SKM-1 (cell line): ENCODE results near the gene CEP89.
"Not testable (repeated sequence)": the region's sequence is repeated elsewhere in the genome, so short reads cannot be mapped to it uniquely, and the experiment has no call there.

Experiments
- DNase-seq: peaks from one replicate; lab custom pipeline; 2025; ENCODE audit not compliant: unreplicated experiment; lab: John Stamatoyannopoulos, UW

The CEP89 gene

DNA sequence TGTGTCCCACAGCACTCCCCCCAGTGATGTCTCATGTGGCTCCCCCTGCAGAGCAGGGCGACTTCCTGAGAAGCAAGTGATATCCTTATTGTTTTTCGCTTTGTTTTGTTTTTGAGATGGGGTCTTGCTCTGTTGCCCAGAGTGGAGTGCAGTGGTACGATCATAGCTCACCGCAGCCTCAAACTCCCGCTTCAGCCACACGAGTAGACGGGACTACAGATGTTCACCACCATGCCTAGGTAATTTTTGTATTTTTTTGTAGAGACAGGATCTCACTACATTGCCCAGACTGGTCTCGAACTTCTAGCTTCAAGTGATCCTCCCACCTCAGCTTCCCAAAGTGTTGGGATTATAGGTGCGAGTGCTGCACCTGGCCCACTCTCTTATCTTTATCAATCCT is 5.0 kb downstream of the CEP89 start:
- DNase-seq: no peak

DNA sequence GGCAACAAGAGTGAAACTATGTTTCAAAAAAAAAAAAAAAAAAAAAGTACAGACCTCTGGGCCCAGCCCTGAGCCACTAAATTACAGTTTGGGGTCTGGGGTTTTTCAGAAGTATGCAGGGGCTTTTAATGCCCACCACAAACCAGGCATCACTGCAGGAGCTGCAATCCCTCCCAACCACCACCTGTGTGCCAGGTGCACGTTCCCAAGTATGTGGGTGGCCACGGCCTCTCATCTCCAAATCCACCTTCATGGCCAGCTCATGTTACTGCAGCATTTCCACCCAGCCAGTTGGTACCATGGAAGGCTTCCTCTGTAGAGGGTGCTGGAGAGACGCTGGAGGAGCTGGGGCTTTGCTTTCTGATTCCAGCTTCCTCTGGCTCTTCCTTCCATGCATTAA is 26.5 kb downstream of the CEP89 start:
- DNase-seq: no peak

DNA sequence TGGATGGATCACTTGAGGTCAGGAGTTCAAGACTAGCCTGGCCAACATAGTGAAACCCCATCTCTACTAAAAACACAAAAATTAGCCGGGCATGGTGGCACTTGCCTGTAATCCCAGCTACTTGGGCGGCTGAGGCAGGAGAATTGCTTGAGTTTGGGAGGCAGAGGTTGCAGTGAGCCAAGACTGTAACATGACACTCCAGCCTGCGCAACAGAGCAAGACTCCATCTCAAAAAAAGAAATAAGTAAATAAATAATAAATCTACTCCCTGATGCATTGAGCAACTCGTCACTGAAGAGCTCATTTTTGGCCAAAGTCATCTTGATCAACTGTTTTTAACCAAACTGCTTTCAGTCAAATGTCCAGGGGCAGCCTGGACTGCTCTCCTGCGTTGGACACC is 30.5 kb downstream of the CEP89 start:
- not testable (repeated sequence) for DNase-seq

DNA sequence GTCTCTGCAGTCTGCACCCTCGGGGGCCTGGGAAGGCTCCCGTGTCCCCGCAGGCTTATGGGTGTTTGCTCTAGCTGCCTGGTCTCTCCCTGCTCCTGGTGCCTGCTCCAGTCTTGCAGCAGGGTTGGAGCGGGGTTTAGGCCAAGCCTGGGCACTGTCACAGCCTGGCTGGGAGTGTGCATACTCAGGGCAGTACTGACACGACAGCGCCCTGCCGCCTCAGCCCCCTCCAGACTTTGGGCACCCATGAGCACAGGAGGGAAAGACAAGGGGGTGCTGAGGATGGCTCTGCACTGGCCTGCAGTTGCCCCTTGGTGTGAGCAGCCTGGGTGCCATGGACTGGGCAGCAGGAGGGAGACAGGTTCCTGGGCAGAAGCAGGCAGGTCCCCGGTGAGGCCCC is 35.7 kb downstream of the CEP89 start:
- DNase-seq: no peak

DNA sequence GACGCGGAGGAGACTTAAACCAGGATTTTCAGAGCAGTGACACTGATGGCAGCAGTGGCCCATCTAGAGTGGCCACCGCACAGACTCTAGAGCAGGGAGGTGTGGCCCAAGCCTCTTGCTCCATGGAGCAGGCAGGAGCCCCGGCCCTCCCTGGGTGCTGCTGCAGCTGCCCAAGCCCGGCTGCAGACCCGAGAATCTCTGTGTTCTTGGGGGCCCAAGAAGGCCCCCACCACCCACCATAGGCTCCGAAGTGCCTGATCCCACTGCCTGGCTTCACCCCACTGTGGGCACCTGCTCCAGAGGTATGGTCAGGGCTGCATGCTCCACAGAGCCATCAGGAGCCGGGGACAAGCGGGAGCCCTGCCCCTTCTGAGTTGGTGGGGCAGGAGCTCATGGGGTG is 36.1 kb downstream of the CEP89 start:
- no peak for DNase-seq

DNA sequence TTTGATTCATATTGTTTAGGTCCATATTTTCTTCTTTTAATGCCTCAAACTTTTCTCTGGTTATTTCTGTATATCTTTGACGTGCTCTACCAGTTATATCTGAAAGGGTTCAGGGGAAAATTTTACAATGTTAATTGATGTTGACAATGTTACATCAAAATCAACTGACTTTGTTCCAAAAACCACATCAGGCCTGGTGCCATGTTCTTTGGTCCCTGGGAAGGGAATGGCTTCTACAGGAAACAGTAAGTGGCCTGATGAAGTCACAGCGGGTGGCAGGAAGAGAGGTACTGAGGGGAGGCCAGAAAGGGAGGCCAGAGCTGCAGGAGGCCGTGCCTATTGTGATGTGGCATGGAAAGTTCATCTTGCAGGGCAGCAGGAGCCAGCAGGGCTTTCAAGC is 38.2 kb downstream of the CEP89 start:
- no peak for DNase-seq

DNA sequence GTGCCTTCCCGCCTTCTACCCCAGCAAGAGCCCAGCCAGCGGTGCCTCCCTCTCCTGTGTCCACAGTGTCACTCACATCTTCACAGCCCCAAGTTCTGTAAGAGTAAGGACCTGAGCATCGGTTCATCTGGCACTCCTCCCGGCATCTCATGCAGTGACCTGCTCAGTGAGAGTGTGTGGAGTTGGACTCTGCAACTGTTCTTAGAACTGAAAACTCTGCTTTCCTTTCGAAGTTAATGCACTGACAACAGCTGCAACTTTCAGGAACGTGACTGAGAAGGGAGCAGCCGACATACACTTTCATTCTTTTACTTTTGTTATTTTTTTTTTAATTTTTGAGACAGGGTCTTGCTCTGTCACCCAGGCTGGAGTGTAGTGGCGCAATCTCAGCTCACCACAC is 41.2 kb downstream of the CEP89 start:
- no peak for DNase-seq

DNA sequence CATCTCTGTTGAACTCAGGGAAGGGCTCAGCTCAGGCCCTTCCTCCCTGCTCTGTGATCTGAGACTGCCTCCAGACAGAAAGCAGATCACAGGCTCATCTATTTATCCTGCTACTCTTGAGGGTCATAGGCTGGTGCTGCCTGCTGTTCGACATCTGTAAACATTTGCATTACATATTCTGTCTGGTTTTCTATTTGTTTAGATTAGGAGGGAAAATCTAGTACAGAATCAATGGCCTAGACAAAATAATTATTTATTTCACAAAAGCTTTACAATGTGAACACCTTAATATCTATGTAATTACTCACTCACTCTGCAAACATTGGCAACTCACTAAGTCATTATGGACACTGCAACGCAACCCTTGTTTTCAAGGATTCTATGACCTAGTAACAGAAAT is 43.0 kb downstream of the CEP89 start:
- DNase-seq: no peak

DNA sequence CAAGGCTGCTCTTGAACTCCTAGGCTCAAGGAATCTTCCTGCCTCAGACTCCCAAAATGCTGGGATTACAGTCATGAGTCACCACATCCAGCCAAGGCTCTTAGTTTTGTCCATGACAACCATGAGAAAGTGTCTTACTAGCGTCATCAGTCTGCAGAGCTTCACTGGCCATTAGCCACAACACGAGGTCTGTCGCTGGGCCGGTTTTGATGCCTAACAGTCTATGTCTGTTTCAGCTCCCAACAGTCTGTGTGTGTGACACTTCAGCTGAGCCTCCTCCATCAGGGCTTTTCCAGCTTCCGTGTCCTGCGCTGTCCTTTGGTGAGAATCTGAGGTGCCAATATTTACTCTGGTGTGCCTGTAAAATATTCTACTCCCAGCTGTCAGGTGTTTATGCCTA is 47.6 kb downstream of the CEP89 start:
- no peak for DNase-seq

DNA sequence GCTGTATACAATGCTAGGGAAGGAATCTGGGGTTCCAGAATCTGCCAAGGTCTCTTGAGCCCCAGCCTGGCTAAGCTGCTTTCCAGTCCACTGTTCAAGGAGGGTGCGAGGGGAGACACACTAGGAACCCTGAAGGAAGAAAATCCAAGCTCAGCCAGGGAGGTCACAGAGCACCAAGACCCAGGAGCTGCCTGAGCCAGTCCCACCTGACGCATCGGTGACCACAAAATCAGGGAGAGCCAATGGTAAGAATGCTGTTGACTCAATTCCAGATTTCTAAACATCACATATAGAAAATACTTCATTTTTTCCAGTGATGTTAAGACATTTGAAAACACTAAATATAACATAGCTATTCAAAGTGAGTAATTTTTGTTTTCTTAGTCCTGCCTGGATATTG is 50.1 kb downstream of the CEP89 start:
- no peak for DNase-seq

DNA sequence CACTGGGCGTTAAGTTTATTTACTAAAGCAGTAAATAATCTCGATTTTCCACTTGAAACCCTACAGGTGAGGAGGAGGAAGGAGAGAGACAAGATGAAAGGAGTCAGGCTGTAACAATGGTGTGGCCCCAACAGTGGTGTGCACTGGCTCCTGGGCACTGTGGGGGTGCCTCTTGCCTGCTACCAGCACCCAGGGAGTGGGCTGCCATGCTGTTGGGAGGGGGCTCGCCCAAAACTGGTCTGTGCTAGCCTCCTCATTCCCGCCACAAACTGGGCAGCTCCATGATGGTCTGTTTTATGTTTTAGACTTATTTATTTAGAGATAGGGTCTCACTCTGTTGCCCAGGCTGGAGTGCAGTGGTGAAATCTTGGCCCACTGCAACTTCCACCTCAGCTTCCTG is 52.4 kb downstream of the CEP89 start:
- no peak for DNase-seq

DNA sequence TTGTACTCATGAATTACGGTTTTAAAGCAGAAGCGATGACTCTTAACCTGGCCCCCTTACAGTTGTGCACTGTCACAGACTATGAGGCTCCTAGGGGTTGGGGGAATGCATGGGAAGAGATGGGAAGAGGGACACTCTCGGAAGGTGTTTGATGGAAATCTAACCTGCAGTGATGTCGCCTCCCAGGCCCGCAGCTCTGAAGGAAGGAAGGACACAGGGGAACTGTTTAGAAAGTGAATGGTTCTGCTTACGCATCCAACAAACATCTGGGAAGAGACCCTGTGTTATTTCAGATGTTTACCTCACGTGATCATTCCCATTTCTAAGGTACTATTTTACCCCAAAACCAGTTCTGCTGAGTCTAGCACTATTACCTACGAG is 54.2 kb downstream of the CEP89 start:
- no peak for DNase-seq

DNA sequence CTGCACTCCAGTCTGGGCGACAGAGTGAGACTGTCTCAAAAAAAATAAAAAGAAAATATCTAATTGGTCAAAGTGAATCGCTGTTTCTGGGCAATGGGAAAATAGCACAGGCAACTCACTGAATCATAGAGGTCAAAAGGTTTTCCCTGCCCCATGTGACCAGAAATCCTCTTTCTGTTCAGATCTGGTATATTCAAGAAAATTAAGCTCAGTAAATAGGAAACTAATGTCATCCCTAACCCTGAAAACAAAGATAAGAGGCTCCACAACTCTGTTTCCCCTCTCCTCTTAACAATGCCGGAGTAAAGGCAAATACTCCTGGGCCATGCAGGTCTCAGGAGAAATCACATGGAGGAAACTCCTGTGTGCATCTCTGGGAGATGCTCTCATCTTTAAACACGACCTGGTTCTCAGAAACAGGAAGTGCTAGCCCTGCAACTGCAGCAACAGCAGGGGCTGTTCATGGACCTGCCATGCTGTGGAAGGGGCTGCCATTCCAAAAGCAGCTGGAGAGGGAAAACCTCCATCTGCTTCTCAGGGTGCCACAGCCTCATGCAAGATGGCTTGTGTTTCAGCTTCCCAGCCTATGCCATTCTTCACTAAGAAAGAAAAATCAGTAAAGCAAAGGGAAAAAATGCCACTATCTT is 54.7 kb downstream of the CEP89 start:
- DNase-seq: no peak

DNA sequence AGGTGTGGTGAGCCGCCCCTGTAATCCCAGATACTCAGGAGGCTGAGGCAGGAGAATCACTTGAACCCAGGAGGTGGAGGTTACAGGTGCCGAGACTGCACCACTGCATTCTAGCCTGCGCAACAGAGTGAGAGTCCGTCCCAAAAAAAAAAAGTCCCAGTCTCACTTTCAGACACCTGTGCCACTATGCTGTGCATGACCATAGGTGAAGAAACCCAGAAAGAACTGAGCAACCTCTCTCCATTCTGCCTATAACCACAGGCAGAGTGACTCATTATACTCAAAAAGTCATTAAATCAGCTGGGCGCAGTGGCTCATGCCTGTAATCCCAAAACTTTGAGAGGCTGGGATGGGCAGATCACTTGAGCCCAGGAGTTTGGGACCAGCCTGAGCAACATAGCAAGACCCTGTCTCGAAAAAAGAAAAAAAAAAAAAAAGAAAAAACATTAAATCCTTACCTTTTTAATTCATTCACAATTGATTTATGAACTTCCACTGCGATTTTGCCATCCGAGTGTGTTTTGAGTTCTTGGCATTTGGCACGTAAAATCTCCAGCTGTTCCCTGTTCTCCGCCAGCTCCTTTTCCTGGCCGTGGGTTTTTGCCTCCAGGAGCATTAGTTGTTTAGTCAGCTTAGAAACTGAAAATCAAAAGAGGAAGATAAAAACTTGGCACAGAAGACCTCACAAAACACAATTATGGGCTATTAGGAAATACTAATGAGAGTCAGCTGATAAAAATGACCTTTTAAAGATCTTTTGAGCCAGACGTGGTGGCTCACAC is 56.7 kb downstream of the CEP89 start:
- DNase-seq: no peak

DNA sequence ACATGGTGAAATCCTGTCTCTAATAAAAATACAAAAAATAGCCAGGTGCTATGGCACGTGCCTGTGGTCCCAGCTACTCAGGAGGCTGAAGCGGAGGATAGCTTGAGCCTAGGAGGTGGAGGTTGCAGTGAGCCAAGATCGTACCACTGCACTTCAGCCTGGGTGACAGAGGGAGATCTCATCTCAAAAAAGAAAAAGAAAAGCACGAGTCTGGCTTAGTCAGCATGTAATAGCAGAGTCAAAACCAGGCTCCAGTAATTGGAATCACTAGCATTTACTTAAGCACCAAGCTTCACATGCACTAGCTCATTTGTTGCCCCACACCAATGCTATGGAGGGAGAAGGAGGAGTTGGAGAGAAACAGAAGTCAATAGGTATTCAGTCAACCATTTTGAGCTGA is 60.3 kb downstream of the CEP89 start:
- no peak for DNase-seq

DNA sequence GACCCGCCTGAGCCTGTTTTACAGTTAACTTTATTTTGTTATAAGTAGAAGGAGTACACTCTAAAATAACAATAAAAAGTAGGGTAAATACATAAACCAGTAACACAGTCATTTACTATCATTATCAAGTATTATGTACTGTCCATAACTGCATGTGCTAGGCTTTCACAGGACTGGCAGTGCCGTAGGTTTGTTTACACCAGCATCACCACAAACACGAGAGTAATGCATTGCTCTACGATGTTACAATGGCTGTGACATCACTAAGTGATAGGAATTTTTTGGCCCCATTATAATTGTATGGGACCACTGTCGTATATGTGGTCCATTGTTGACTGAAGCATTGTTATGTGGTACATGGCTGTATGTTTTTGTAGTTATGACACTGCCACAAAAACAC is 60.9 kb downstream of the CEP89 start:
- no peak for DNase-seq

DNA sequence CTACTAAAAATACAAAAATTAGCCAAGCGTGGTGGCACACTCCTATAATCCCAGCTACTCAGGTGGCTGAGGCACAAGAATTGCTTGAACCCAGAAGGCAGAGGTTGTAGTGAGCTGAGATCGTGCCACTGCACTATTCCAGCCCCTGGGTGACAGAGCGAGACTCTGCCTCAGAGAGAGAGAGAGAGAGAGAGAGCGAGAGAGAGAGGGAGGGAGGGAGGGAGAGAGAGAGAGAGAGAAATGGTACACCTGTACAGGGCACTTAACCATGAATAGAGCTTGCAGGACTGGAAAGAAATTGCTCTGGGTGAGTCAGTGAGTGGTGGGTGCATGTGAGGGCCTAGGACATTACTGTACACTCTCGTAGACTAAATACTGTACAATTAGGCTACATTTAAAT is 61.7 kb downstream of the CEP89 start:
- DNase-seq: no peak

DNA sequence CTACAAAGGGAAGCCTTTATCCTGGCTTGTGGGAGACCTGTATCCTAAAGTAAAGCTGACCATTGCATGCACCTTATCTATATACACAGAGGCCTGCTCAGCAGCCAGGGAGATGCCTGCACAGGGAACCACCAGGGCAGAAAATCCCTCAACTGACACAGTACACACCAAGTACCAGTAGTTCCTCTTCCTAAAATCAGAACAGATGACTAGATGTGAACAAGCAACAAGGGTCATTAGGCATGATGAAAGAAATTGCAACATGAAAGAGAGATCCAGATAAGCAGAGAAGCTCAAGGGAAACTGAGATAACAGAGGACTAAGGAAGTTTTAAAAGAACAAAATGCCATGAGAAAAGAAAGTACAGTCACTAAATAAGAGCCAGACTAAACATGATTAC is 62.5 kb downstream of the CEP89 start:
- no peak for DNase-seq

DNA sequence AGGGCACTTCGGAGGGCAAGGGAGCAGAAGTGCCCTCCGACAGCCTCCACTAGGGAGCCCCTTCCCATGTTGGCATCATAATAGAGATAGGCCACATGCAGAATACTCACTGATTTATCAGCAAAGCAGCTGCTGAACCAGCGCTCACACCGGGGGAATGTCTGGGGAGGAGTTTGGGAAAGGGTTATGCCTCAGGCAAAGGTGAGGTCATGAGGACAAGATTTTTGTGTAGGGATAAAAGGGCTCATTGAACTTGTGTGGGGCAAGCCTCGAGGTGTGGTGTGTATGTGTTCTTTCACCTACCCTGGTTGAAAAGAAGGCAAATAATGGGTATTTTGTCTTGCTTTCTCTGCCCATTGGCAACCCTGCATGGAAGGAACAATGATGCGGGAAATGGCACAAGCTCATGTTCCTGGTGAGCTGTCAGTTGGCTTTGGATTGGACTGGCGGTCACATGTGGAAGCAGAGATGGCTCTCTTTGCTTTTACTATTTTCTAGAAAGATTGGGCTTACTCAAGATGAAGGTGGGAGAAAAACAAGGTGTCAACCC is 63.0 kb downstream of the CEP89 start:
- DNase-seq: no peak

DNA sequence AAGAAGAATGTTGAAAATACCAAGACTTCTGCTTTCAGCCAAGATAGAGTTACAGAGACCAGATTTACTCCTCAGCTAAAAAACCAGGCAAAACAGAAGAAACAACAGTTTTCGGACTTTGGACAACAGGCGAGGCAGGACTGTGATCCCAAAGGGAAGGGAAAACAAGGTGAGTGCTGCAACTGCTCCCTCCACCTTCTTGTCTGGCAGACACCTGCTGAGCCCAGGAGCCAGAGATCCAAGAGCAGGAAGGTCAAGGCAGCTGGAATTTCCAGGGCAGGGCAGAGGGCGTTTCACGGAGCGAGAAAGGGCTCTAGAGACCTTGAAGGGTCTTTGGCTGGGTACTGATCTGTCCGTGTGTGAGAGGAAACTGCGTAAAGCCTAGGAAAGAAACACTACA is 69.3 kb downstream of the CEP89 start:
- DNase-seq: no peak

DNA sequence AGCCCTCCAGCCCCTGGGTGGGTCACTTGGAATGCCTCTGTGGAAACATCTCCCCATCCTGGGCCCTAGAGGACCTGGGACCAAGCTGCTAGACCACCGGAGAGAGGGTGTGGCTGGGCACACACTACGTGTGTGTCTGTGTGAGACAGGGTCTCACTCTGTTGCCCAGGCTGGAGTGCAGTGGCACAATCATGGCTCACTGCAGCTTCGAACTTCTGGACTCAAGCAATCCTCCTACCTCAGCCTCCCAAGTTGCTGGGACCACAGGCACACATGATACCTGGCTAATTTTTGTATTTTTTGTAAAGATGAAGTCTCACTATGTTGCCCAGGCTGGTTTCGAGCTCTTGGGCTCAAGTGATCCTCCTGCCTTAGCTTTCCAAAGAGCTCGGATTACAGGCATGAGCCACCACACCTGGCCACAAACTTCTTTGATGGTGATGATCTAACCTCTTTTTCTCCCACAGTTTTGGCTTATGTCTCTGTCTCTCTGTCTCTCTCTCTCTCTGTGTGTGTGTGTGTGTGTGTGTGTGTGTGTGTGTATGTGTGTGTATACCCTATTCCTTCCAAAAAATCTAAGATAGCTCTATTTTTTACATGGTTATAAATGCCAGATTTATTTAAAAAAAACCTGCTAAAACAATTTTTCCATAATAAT is 70.1 kb downstream of the CEP89 start:
- DNase-seq: no peak

DNA sequence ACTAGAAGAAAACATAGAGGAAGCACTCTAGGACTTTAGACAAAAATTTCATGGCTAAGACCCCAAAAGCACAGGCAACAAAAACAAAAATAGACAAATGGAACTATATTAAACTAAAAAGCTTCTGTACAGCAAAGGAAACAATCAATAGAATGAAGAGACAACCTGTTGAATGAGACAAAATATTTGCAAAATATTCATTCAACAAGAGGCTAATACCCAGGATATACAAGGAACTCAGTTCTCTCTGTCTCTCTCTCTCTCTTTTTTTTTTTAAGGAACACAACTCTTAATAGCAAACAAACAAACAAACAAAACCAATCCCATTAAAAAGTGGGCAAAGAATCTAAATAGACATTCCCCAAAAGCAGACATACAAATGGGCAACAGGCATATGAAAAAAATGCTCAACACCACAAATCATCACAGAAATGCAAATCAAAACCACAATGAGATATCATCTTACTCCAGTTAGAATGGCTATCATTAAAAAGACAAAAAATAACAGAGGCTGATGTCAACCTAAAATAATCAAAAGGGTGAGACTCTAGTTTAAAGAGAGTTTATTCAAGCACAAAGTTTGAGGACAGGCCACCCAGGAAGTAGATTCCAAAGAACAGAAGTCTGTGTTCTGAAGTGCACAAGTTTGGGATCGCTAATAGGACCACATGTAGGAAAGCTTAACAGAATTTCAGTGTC is 75.1 kb downstream of the CEP89 start:
- no peak for DNase-seq
